Measurements from ENCODE around the gene ARHGEF28. TPM values are rescaled to one million over a fixed set of nuclear protein-coding genes. Genes with fewer than 3 reads are reported as not detected.

Gene ARHGEF28
- total and polyA plus RNA-seq, 12 donors, result 0.62 to 3.4 (median 1.5) TPM

GRCh38 chr5:73853091-73853490 is 227.1 kb downstream of the ARHGEF28 start:
- Histone ChIP-seq H3K4me1 (peaks cover 0 to 25% (median 13%) of the 10 kb centered on the region in 9 donors), H3K27me3 (no peaks in the 10 kb centered on the region), H3K36me3 (no peaks in the 10 kb centered on the region), H3K27ac (no peak overlapping the region), H3K9me3 (no peaks in the 10 kb centered on the region), H3K4me3 (no peak overlapping the region)
- no peak for TF ChIP-seq CTCF (IDR thresholded peaks at IDR 0.05)
- DNase-seq (no peak), ATAC-seq (no peak)
- 79 to 81% methylated on average over 4 of the region's 4 CpGs for WGBS, 2 donors
- intact Hi-C loops (cut with DNase I), result no loop called here

GRCh38 chr5:73856997-73857396 is 231.0 kb downstream of the ARHGEF28 start:
- no peaks in the 10 kb centered on the region for H3K27me3 ChIP-seq
- H3K4me3 ChIP-seq, result no peak overlapping the region
- peaks cover 0 to 45% (median 17%) of the 10 kb centered on the region in 9 donors for H3K4me1 ChIP-seq
- DNase-seq (peak in 1 of 2 donors; percentile 29), ATAC-seq (peak; percentile 67 to 94 (median 89))
- H3K9me3 ChIP-seq, result no peaks in the 10 kb centered on the region
- no peaks in the 10 kb centered on the region for H3K36me3 ChIP-seq
- TF ChIP-seq CTCF (IDR thresholded peaks at IDR 0.05), result no peak
- intact Hi-C loops (cut with DNase I), result loop anchor here in 1 of 10 donors (5.0 kb wide), 1 partner anchor 60 kb away; no protein-coding TSS in a partner anchor
- H3K27ac ChIP-seq, result peak overlapping the region in 5 of 10 donors; percentile 6 to 51 (median 43)
- 10 to 16% methylated on average over 5 of the region's 5 CpGs for WGBS, 2 donors

GRCh38 chr5:73857446-73857845 is 231.4 kb downstream of the ARHGEF28 start:
- no peak for TF ChIP-seq CTCF (IDR thresholded peaks at IDR 0.05)
- Histone ChIP-seq H3K4me3 (no peak overlapping the region), H3K27ac (peak overlapping the region in 5 of 10 donors; percentile 34 to 51 (median 43)), H3K27me3 (no peaks in the 10 kb centered on the region), H3K9me3 (no peaks in the 10 kb centered on the region), H3K36me3 (no peaks in the 10 kb centered on the region), H3K4me1 (peaks cover 0 to 49% (median 18%) of the 10 kb centered on the region in 9 donors)
- no peak for DNase-seq
- ATAC-seq, result peak in 1 of 8 donors; percentile 19
- intact Hi-C loops (cut with DNase I), result loop anchor here in 1 of 10 donors (5.0 kb wide), 1 partner anchor 60 kb away; no protein-coding TSS in a partner anchor
- WGBS, 2 donors, result 62 to 72% methylated on average over 3 of the region's 3 CpGs

GRCh38 chr5:73858054-73858453 is 232.1 kb downstream of the ARHGEF28 start:
- 73 to 79% methylated on average over 4 of the region's 4 CpGs for WGBS, 2 donors
- peak overlapping the region in 5 of 10 donors; percentile 34 to 51 (median 43) for H3K27ac ChIP-seq
- H3K4me3 ChIP-seq, result no peak overlapping the region
- no peak for ATAC-seq
- H3K36me3 ChIP-seq, result no peaks in the 10 kb centered on the region
- DNase-seq, result no peak
- H3K4me1 ChIP-seq, result peaks cover 0 to 54% (median 18%) of the 10 kb centered on the region in 9 donors
- intact Hi-C loops (cut with DNase I), result loop anchor here in 1 of 10 donors (5.0 kb wide), 1 partner anchor 61 kb away; no protein-coding TSS in a partner anchor
- no peaks in the 10 kb centered on the region for H3K27me3 ChIP-seq
- TF ChIP-seq CTCF (IDR thresholded peaks at IDR 0.05), result no peak
- H3K9me3 ChIP-seq, result no peaks in the 10 kb centered on the region
